Neural cell (in vitro differentiated cells): ENCODE measurements around the gene COLEC12. TPM values are rescaled to one million over a fixed set of nuclear protein-coding genes. Genes with fewer than 3 reads are reported as not detected.
A peak's percentile ranks its signal among the peaks of the same experiment; 100 is the strongest.
"Not testable (repeated sequence)": the region's sequence is repeated elsewhere in the genome, so short reads cannot be mapped to it uniquely, and the experiment has no call there.

Source experiments
- H2AFZ ChIP-seq: fragments of 200-600, 300-800 bp; sonication (generic), shearing (Covaris generic); 2 replicates; pipeline ENCODE4 v1.6.0; 2014; ENCODE audit warnings: low read depth, mild to moderate bottlenecking, antibody characterized with exemption, low read length, moderate library complexity
- H3F3A ChIP-seq: fragments of 200-600 bp; shearing (Covaris generic); 2 replicates; pipeline ENCODE4 v1.6.1; 2016; ENCODE audit warnings: mild to moderate bottlenecking, moderate library complexity, mixed read lengths, antibody characterized with exemption, low read length; ENCODE audit not compliant: insufficient read depth, poor library complexity, severe bottlenecking
- H3K27ac ChIP-seq: fragments of 200-600, 300-800 bp; sonication (generic), shearing (Covaris generic); 2 replicates; pipeline ENCODE4 v1.5.1; 2014; ENCODE audit warnings: mild to moderate bottlenecking, low read length, moderate library complexity
- H3K27me3 ChIP-seq: fragments of 300-800, 200-600 bp; sonication (generic), shearing (Covaris generic); 2 replicates; pipeline ENCODE4 v1.6.0; 2014; ENCODE audit warnings: mild to moderate bottlenecking, low read depth, low read length, moderate library complexity; ENCODE audit not compliant: insufficient read depth
- H3K36me3 ChIP-seq: fragments of 300-800, 200-600 bp; sonication (generic), shearing (Covaris generic); 2 replicates; pipeline ENCODE4 v1.5.1; 2014; ENCODE audit warnings: mild to moderate bottlenecking, antibody characterized with exemption, low read length, moderate library complexity; ENCODE audit not compliant: insufficient read depth
- H3K4me2 ChIP-seq: fragments of 300-800, 200-600 bp; sonication (generic), shearing (Covaris generic); 2 replicates; pipeline ENCODE4 v1.6.0; 2014; ENCODE audit warnings: mild to moderate bottlenecking, low read length
- H3K4me3 ChIP-seq: fragments of 300-800, 200-600 bp; sonication (generic), shearing (Covaris generic); 2 replicates; pipeline ENCODE4 v1.5.1; 2014; ENCODE audit warnings: mild to moderate bottlenecking, low read length, moderate library complexity
- H3K79me2 ChIP-seq: fragments of 200-600 bp; shearing (Covaris generic); replicated peaks from 2 replicates; pipeline ENCODE4 v1.6.0; 2014; ENCODE audit warnings: mild to moderate bottlenecking, low read length, moderate library complexity; ENCODE audit not compliant: insufficient read depth
- H3K9ac ChIP-seq: fragments of 300-800, 200-600 bp; sonication (generic), shearing (Covaris generic); 2 replicates; pipeline ENCODE4 v1.6.1; 2016; ENCODE audit warnings: mild to moderate bottlenecking, low read length, mixed read lengths
- H3K9me2 ChIP-seq: fragments of 200-600 bp; shearing (Covaris generic); 2 replicates; pipeline ENCODE4 v1.6.1; 2016; ENCODE audit warnings: mild to moderate bottlenecking, low read length, mixed read lengths; ENCODE audit not compliant: insufficient read depth
- H3K9me3 ChIP-seq: fragments of 200-600, 300-800 bp; sonication (generic), shearing (Covaris generic); 2 replicates; pipeline ENCODE4 v1.6.1; 2016; ENCODE audit warnings: mild to moderate bottlenecking, mixed run types, low read length, moderate library complexity, mixed read lengths
- H4K20me1 ChIP-seq: fragments of 200-600 bp; shearing (Covaris generic); 2 replicates; pipeline ENCODE4 v1.6.1; 2016; ENCODE audit warnings: mild to moderate bottlenecking, mixed run types; ENCODE audit not compliant: insufficient read depth
- EP300 ChIP-seq: fragments of 450-650 bp; conservative IDR thresholded peaks from 2 replicates; pipeline ENCODE4 v1.6.1; 2014; ENCODE audit warnings: antibody characterized with exemption, mild to moderate bottlenecking, moderate library complexity; ENCODE audit not compliant: poor library complexity, severe bottlenecking
- EZH2 ChIP-seq: fragments of 200-600, 300-800 bp; shearing (Covaris generic), sonication (generic); IDR thresholded peaks from 2 replicates; pipeline ENCODE4 v1.6.1; 2014; ENCODE audit warnings: antibody characterized with exemption, low read length, borderline replicate concordance, mild to moderate bottlenecking; ENCODE audit not compliant: insufficient read depth, poor library complexity, severe bottlenecking
- MXI1 ChIP-seq: fragments of 450-650 bp; conservative IDR thresholded peaks from 2 replicates; pipeline ENCODE4 v1.6.1; 2014; ENCODE audit warnings: antibody characterized with exemption, mild to moderate bottlenecking; ENCODE audit not compliant: poor library complexity, severe bottlenecking
- POLR2AphosphoS5 ChIP-seq: IDR thresholded peaks from 2 replicates; pipeline ENCODE4 v1.6.1; 2012
- RAD21 ChIP-seq: fragments of 450-650 bp; conservative IDR thresholded peaks from 2 replicates; pipeline ENCODE4 v1.6.1; 2014; ENCODE audit warnings: antibody characterized with exemption, mild to moderate bottlenecking, moderate library complexity
- SMC3 ChIP-seq: fragments of 450-650 bp; conservative IDR thresholded peaks from 2 replicates; pipeline ENCODE4 v1.6.1; 2014; ENCODE audit warnings: antibody characterized with exemption, mild to moderate bottlenecking, moderate library complexity; ENCODE audit not compliant: poor library complexity
- TAF1 ChIP-seq: IDR thresholded peaks from 2 replicates; pipeline ENCODE4 v1.6.1; 2012; ENCODE audit warnings: low read depth
- polyA plus RNA-seq: library from polyadenylated mRNA; depleted of rRNA; stranded (reverse); fragments of >200 nt; gene quantifications from 2 replicates; pipeline ENCODE4 v1.2.3, GENCODE V29; 2014
- TF ChIP-seq, protein P1 (sequence below): fragments of 450-650 bp; IDR thresholded peaks from 2 replicates; pipeline ENCODE4 v1.5.1; 2014; ENCODE audit warnings: antibody characterized with exemption, mild to moderate bottlenecking, moderate library complexity; ENCODE audit not compliant: poor library complexity, severe bottlenecking
- TF ChIP-seq, protein P2 (sequence below): IDR thresholded peaks from 2 replicates; pipeline ENCODE4 v1.6.1; 2012; ENCODE audit warnings: borderline replicate concordance

The COLEC12 gene
- polyA plus RNA-seq, 1 donor from 2014 or later = 0.42 TPM

GRCh38 chr18:293536-293935 is 207.0 kb downstream of the COLEC12 start:
- Histone ChIP-seq H3K27me3 (no peaks in the 10 kb centered on the region), H3K79me2 (no peaks in the 10 kb centered on the region), H3K4me3 (no peak overlapping the region), H3K9ac (no peak overlapping the region), H3K9me3 (no peaks in the 10 kb centered on the region), H3K4me2 (no peak overlapping the region), H3K36me3 (no peaks in the 10 kb centered on the region), H4K20me1 (no peaks in the 10 kb centered on the region), H3K9me2 (no peaks in the 10 kb centered on the region), H2AFZ (no peak overlapping the region), H3F3A (no peaks in the 10 kb centered on the region), H3K27ac (no peak overlapping the region)
- TF ChIP-seq RAD21 (no peak), SMC3 (peak; percentile 23)

DNA sequence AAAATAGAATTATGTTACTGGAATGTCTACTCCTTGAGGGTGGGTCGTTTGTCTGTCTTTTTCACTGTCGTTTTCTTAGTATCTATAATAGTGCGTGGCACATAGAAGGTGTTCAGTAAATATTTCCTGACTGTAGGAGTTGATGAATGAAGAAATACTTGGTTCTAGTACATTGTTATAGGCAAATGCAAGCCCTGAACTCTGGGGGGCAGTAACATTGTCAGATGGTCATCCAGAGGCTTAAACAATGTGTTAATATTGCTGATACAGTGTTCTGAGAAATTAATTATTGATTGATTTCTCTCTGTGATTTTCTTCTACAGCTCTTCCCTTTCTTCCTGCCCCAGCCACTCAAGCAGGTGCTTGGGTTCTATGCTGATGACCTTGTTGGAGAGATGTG is 208.2 kb downstream of the COLEC12 start:
- H3K27me3 ChIP-seq = no peaks in the 10 kb centered on the region
- H3K27ac ChIP-seq = no peak overlapping the region
- no peaks in the 10 kb centered on the region for H3K9me3 ChIP-seq
- H3K4me2 ChIP-seq = no peak overlapping the region
- H3K79me2 ChIP-seq = no peaks in the 10 kb centered on the region
- no peaks in the 10 kb centered on the region for H4K20me1 ChIP-seq
- H3K9me2 ChIP-seq = no peaks in the 10 kb centered on the region
- no peak overlapping the region for H3K4me3 ChIP-seq
- no peak overlapping the region for H3K9ac ChIP-seq
- H2AFZ ChIP-seq = no peak overlapping the region
- TF ChIP-seq EZH2 (no peak), EP300 (no peak), SMC3 (no peak), TAF1 (no peak), RAD21 (no peak), MXI1 (no peak), POLR2AphosphoS5 (no peak)
- TF ChIP-seq, protein P1, sequence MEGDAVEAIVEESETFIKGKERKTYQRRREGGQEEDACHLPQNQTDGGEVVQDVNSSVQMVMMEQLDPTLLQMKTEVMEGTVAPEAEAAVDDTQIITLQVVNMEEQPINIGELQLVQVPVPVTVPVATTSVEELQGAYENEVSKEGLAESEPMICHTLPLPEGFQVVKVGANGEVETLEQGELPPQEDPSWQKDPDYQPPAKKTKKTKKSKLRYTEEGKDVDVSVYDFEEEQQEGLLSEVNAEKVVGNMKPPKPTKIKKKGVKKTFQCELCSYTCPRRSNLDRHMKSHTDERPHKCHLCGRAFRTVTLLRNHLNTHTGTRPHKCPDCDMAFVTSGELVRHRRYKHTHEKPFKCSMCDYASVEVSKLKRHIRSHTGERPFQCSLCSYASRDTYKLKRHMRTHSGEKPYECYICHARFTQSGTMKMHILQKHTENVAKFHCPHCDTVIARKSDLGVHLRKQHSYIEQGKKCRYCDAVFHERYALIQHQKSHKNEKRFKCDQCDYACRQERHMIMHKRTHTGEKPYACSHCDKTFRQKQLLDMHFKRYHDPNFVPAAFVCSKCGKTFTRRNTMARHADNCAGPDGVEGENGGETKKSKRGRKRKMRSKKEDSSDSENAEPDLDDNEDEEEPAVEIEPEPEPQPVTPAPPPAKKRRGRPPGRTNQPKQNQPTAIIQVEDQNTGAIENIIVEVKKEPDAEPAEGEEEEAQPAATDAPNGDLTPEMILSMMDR = no peak
- TF ChIP-seq, protein P2, sequence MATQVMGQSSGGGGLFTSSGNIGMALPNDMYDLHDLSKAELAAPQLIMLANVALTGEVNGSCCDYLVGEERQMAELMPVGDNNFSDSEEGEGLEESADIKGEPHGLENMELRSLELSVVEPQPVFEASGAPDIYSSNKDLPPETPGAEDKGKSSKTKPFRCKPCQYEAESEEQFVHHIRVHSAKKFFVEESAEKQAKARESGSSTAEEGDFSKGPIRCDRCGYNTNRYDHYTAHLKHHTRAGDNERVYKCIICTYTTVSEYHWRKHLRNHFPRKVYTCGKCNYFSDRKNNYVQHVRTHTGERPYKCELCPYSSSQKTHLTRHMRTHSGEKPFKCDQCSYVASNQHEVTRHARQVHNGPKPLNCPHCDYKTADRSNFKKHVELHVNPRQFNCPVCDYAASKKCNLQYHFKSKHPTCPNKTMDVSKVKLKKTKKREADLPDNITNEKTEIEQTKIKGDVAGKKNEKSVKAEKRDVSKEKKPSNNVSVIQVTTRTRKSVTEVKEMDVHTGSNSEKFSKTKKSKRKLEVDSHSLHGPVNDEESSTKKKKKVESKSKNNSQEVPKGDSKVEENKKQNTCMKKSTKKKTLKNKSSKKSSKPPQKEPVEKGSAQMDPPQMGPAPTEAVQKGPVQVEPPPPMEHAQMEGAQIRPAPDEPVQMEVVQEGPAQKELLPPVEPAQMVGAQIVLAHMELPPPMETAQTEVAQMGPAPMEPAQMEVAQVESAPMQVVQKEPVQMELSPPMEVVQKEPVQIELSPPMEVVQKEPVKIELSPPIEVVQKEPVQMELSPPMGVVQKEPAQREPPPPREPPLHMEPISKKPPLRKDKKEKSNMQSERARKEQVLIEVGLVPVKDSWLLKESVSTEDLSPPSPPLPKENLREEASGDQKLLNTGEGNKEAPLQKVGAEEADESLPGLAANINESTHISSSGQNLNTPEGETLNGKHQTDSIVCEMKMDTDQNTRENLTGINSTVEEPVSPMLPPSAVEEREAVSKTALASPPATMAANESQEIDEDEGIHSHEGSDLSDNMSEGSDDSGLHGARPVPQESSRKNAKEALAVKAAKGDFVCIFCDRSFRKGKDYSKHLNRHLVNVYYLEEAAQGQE = no peak
- H3K36me3 ChIP-seq = no peaks in the 10 kb centered on the region
- H3F3A ChIP-seq = no peaks in the 10 kb centered on the region

DNA sequence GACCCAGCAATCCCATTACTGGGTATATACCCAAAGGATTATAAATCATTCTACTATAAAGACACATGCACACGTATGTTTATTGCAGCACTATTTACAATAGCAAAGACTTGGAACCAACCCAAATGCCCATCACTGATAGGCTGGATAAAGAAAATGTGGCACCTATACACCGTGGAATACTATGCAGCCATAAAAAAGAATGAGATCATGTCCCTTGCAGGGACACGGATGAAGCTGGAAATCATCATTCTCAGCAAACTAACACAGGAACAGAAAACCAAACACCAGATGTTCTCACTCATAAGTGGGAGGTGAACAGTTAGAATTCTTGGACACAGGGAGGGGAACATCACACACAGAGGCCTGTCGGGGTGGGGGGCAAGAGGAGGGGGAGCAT is 210.5 kb downstream of the COLEC12 start:
- not testable (repeated sequence) for H3K27ac ChIP-seq, H3K27me3 ChIP-seq, H3K4me2 ChIP-seq, H3K4me3 ChIP-seq, H3K9ac ChIP-seq, H3K9me3 ChIP-seq, H3K79me2 ChIP-seq, H3K36me3 ChIP-seq, H3K9me2 ChIP-seq, H2AFZ ChIP-seq, H4K20me1 ChIP-seq, H3F3A ChIP-seq
